ENCODE results near the gene IKBKE.

- TF ChIP-seq CTCF (IDR thresholded peaks at IDR 0.05) (no peak), POLR2AphosphoS5 (IDR thresholded peaks at IDR 0.05) (no peak), POLR2A (IDR thresholded peaks at IDR 0.05) (no peak)
Observed at GRCh38 chr1:206457408-206458120, 12.7 kb upstream of the IKBKE start.

Measured in prostate gland (tissue), 2 donors.